Neutrophil (primary cell): ENCODE measurements around the gene RYR2.

ENCODE experiments used
- H3K27ac ChIP-seq: fragments of 200-600 bp; sonication (generic); 2 replicates; pipeline ENCODE4 v1.5.1; 2016; ENCODE audit warnings: mild to moderate bottlenecking, moderate library complexity
- H3K27me3 ChIP-seq: fragments of 200-600 bp; sonication (generic); 2 replicates; pipeline ENCODE4 v1.6.0; 2016; ENCODE audit warnings: mild to moderate bottlenecking
- H3K36me3 ChIP-seq: fragments of 200-600 bp; sonication (generic); 2 replicates; pipeline ENCODE4 v1.5.1; 2017
- H3K4me1 ChIP-seq, 2 experiments: fragments of 200-600 bp in 1 of 2; sonication (generic) in 1 of 2; 1 replicate in 1 of 2; 2 replicates in 1 of 2; pipeline versions ENCODE4 v1.5.1 to v1.6.1; 2013 to 2016; ENCODE audit warnings: low read depth in 1 of 2, low read length in 1 of 2, mild to moderate bottlenecking in 1 of 2, moderate library complexity in 1 of 2; ENCODE audit not compliant: control insufficient read depth in 1 of 2, insufficient read depth in 1 of 2
- H3K4me3 ChIP-seq, 2 experiments: fragments of 200-600 bp in 1 of 2; sonication (generic) in 1 of 2; 1 replicate in 1 of 2; 2 replicates in 1 of 2; pipeline ENCODE4 v1.5.1; 2013 to 2016; ENCODE audit warnings: low read depth in 1 of 2, low read length in 1 of 2, mild to moderate bottlenecking in 1 of 2, moderate library complexity in 1 of 2
- H3K9me3 ChIP-seq: fragments of 200-600 bp; sonication (generic); 2 replicates; pipeline ENCODE4 v1.5.1; 2016
- CTCF ChIP-seq: fragments of 200-600 bp; sonication (generic); IDR thresholded peaks from 2 replicates; pipeline ENCODE4 v1.5.1; 2016; ENCODE audit warnings: antibody characterized with exemption

Gene RYR2

GRCh38 chr1:237071641-237072420, 29.8 kb downstream of the RYR2 start:
- no peaks in the 10 kb centered on the region for H3K4me1 ChIP-seq
- TF ChIP-seq CTCF, result no peak

DNA sequence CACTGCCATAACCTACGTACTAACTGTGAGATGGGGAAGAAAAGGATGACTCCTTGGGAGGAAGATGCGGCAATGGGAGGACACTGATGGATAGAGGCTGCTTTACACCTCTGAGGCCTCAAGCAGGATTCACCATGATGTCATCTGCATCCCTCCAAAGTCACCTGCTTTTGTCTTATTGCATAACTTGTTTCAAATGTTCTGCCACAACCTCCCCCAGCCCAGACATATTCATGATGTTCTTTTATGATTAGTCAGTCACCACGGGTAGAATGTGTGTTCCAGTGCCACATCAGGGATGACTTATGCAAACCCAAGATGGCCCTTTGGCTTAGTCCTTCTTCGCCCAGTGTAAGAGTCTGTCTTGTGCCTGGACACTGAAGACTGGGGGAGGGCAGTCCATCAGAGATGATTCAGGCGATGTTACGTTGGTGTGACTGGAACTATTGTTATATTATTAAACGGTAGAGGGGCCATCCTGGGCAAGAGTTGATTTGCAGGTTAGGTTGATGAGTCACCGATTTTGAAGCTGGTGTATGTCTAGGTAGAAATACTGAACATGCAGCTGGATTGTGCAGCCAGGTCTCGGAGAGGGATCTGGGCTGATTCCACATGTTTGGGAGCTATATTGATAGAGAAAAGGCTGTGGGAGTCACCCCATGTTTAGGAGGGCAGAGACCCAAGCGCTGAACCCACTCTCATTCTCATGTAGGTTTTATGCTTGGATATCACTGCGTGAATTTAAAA, 32.6 kb downstream of the RYR2 start:
- Histone ChIP-seq H3K9me3 (no peaks in the 10 kb centered on the region), H3K27ac (no peak overlapping the region), H3K36me3 (no peaks in the 10 kb centered on the region), H3K4me3 (no peak overlapping the region), H3K4me1 (no peaks in the 10 kb centered on the region), H3K27me3 (no peaks in the 10 kb centered on the region)
- TF ChIP-seq CTCF, result no peak

More at GRCh38 chr1:237071641-237072420, 29.8 kb downstream of the RYR2 start:
- Histone ChIP-seq H3K27me3 (no peaks in the 10 kb centered on the region), H3K4me3 (no peak overlapping the region), H3K36me3 (no peaks in the 10 kb centered on the region), H3K9me3 (no peaks in the 10 kb centered on the region), H3K27ac (no peak overlapping the region)

DNA sequence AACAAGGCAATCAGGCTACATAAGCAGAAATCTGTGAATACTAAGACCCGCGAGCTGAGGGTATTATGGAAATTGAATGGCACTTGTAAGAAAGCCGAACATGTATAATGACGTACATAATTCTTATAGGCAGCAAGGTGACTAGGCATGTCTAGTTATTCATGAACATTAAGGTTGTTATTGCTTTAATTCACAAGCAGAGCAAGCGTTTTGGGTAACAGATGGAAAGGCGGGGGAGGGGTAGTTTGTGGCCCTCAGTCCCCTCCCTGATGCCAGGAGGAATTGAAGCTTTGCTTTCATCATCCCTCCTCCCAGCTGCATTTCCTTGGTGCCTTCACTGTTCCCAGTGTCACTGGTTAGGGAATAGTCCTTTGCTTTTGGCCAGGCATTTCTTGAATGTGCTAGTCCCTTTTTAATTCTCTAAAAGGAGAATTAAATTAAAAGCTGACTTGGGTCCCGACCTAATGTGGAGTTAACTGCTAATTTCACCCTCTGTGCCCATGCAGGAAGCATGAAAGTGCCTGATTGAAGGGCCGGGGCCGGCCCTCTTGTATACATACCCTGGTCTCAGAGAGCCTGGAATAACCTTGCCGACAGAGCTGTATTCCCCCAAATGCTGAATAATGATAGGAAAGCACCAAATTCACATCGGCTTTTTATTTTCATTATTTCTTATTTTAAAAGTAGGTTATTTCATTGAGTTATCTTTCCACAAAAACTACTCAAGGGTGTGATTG, 42.5 kb downstream of the RYR2 start:
- H3K4me1 ChIP-seq, result no peaks in the 10 kb centered on the region
- no peaks in the 10 kb centered on the region for H3K9me3 ChIP-seq
- TF ChIP-seq CTCF, result no peak

DNA sequence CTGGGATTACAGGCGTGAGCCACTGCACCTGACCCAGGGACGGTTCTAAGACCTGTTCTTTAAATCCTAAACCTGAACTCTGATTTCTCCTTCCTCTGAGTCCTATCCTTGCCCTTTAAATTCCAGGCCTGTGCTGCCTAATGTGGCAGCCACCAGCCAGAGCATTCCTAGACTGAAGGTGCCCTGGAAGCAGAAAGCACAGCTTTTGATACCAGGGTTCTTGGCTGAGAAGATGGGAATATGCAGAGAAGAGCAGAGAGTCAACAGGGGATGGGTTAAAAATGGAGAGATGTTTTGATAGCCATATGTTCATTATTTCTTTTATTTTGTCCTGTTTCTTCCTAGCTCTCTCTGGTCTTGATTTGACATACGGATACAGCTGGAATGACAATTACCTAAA, 49.7 kb downstream of the RYR2 start:
- Histone ChIP-seq H3K27me3 (no peaks in the 10 kb centered on the region), H3K9me3 (no peaks in the 10 kb centered on the region), H3K4me3 (no peak overlapping the region), H3K36me3 (no peaks in the 10 kb centered on the region), H3K4me1 (no peaks in the 10 kb centered on the region), H3K27ac (no peak overlapping the region)
- no peak for TF ChIP-seq CTCF

More for the DNA sequence above, 42.5 kb downstream of the RYR2 start:
- no peaks in the 10 kb centered on the region for H3K27me3 ChIP-seq
- no peak overlapping the region for H3K4me3 ChIP-seq
- no peak overlapping the region for H3K27ac ChIP-seq
- H3K36me3 ChIP-seq, result no peaks in the 10 kb centered on the region

DNA sequence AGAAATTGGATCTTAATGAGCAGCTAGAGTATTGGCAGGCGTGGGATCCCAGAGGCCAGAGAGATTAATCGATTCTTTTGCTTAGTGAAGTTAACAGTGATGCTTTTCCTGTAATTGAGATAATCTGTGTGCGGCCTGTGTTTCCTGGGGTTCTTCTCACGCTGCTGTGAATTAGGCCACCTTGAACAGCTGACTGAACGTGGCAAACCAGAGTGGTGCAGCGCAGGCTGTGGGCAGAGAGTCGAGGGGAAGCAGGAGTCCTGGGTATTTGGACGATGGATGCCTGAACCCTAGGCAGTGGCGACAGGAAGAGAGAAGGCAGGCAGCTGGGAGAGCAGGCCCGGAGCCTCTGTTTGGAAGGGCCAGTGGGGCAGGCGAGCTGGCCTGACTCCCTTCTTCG, 51.7 kb downstream of the RYR2 start:
- Histone ChIP-seq H3K4me1 (no peaks in the 10 kb centered on the region), H3K27me3 (no peaks in the 10 kb centered on the region), H3K36me3 (no peaks in the 10 kb centered on the region), H3K9me3 (no peaks in the 10 kb centered on the region), H3K4me3 (no peak overlapping the region), H3K27ac (no peak overlapping the region)
- no peak for TF ChIP-seq CTCF
